Spleen (tissue), 7 donors: Measurements from ENCODE around the gene STAU1.

Experiments used
- CTCF ChIP-seq, 11 experiments: fragments of 200-600 bp in 7 of 11; fragments of 450-650 bp in 4 of 11; sonication (generic) in 4 of 11; IDR thresholded peaks in 8 of 11; conservative IDR thresholded peaks in 3 of 11; 1 replicate in 7 of 11; 2 replicates in 4 of 11; pipeline versions ENCODE4 v1.4.0 to v1.8.0; 2016 to 2021; ENCODE audit warnings: antibody characterized with exemption in 11 of 11, inconsistent platforms in 4 of 11, mild to moderate bottlenecking in 1 of 11
- POLR2AphosphoS5 ChIP-seq, 3 donors: sonication (generic); formaldehyde crosslinking; IDR thresholded peaks; one replicate each; pipeline ENCODE4 v1.5.1; 2017; ENCODE audit warnings: antibody characterized with exemption in 3 of 3
- donor health status: DM: no; HTN: no; CAD: no; lungs with moderate emphysema.
- donor health status: DM: no; HTN: no; CAD: no.
- donor health status: DM: no; HTN: no; CAD: no.

GRCh38 chr20:49098136-49098535, 90.0 kb downstream of the STAU1 start:
- TF ChIP-seq CTCF (IDR thresholded peaks at IDR 0.05 in 8 of 11, conservative IDR thresholded peaks at IDR 0.05 in 3 of 11) (no peak), POLR2AphosphoS5 (IDR thresholded peaks at IDR 0.05) (no peak)
